HepG2 (cell line): ENCODE results near the gene PLEKHH3. TPM values are rescaled to one million over a fixed set of nuclear protein-coding genes. Genes with fewer than 3 reads are reported as not detected.
A peak's percentile ranks its signal among the peaks of the same experiment; 100 is the strongest.

ENCODE experiments used
- FOXK1 ChIP-seq: sonication (generic); formaldehyde crosslinking; IDR thresholded peaks from 2 replicates; pipeline ENCODE4 v1.4.0; 2020; ENCODE audit warnings: low read depth, missing genetic modification reagents, borderline replicate concordance
- GABPB1 ChIP-seq: IDR thresholded peaks from 2 replicates; pipeline ENCODE4 v1.6.1; 2016; ENCODE audit warnings: mild to moderate bottlenecking, missing genetic modification reagents, moderate library complexity, missing compliant biosample characterization
- GPBP1L1 ChIP-seq: sonication (generic); formaldehyde crosslinking; IDR thresholded peaks from 2 replicates; pipeline ENCODE4 v1.5.0; 2020; ENCODE audit warnings: mild to moderate bottlenecking, missing genetic modification reagents
- PATZ1 ChIP-seq: sonication (generic); formaldehyde crosslinking; IDR thresholded peaks from 2 replicates; pipeline ENCODE4 v1.4.0; 2020; ENCODE audit warnings: missing genetic modification reagents
- SRF ChIP-seq: IDR thresholded peaks from 2 replicates; pipeline ENCODE4 v1.6.1; 2011; ENCODE audit warnings: mild to moderate bottlenecking, low read depth, low read length, moderate library complexity
- SYNCRIP ChIP-seq: fragments of 200-400 bp; formaldehyde crosslinking; IDR thresholded peaks from 2 replicates; pipeline ENCODE4 v1.6.1; 2018; ENCODE audit warnings: mild to moderate bottlenecking, low read depth, low read length; ENCODE audit not compliant: insufficient read depth
- TBX2 ChIP-seq: sonication (generic); formaldehyde crosslinking; IDR thresholded peaks from 2 replicates; pipeline ENCODE4 v1.5.0; 2020; ENCODE audit warnings: missing genetic modification reagents, mild to moderate bottlenecking, borderline replicate concordance
- ZNF44 ChIP-seq: sonication (generic); formaldehyde crosslinking; IDR thresholded peaks from 2 replicates; pipeline ENCODE4 v1.5.1; 2020; ENCODE audit warnings: mild to moderate bottlenecking, missing genetic modification reagents
- ZNF652 ChIP-seq: IDR thresholded peaks from 2 replicates; pipeline ENCODE4 v1.6.1; 2016; ENCODE audit warnings: low read depth, borderline replicate concordance
- ZNF687 ChIP-seq: sonication (generic); formaldehyde crosslinking; IDR thresholded peaks from 2 replicates; pipeline ENCODE4 v1.5.1; 2020; ENCODE audit warnings: mild to moderate bottlenecking, missing genetic modification reagents, moderate library complexity
- polyA plus RNA-seq, 8 experiments: library from polyadenylated mRNA; depleted of rRNA in 3 of 8; stranded (reverse) in 7 of 8; unstranded in 1 of 8; fragments of >200 nt; fragmentation: Illumina TruSeq in 4 of 8; extraction: Trizol in 4 of 8; gene quantifications; 2 replicates each; pipeline versions ENCODE4 v1.2.1 to v1.2.3, GENCODE V29; 2011 to 2016; ENCODE audit warnings: low read depth in 4 of 8, missing spikeins in 1 of 8, mixed read lengths in 1 of 8; ENCODE audit not compliant: insufficient read depth in 1 of 8
- total RNA-seq, 5 experiments: library from RNA; depleted of rRNA; stranded (reverse); fragments of >200 nt; fragmentation: Illumina TruSeq; extraction: Trizol; gene quantifications; 2 replicates each; pipeline ENCODE4 v1.2.3, GENCODE V29; 2016; ENCODE audit warnings: low read depth in 1 of 5
- TF ChIP-seq, protein P1 (sequence below): sonication (generic); formaldehyde crosslinking; IDR thresholded peaks from 2 replicates; pipeline ENCODE4 v1.5.1; 2020; ENCODE audit warnings: mild to moderate bottlenecking, missing genetic modification reagents, borderline replicate concordance
- TF ChIP-seq, protein P2 (sequence below): sonication (generic); formaldehyde crosslinking; IDR thresholded peaks from 2 replicates; pipeline ENCODE4 v1.5.1; 2020; ENCODE audit warnings: missing genetic modification reagents, mild to moderate bottlenecking, borderline replicate concordance

Gene PLEKHH3
- total and polyA plus RNA-seq, 2 of the 13 experiments (the other 11 are each of a cell fraction or from before 2014, with no cell fraction given), result 6.0 to 19.9 TPM

DNA sequence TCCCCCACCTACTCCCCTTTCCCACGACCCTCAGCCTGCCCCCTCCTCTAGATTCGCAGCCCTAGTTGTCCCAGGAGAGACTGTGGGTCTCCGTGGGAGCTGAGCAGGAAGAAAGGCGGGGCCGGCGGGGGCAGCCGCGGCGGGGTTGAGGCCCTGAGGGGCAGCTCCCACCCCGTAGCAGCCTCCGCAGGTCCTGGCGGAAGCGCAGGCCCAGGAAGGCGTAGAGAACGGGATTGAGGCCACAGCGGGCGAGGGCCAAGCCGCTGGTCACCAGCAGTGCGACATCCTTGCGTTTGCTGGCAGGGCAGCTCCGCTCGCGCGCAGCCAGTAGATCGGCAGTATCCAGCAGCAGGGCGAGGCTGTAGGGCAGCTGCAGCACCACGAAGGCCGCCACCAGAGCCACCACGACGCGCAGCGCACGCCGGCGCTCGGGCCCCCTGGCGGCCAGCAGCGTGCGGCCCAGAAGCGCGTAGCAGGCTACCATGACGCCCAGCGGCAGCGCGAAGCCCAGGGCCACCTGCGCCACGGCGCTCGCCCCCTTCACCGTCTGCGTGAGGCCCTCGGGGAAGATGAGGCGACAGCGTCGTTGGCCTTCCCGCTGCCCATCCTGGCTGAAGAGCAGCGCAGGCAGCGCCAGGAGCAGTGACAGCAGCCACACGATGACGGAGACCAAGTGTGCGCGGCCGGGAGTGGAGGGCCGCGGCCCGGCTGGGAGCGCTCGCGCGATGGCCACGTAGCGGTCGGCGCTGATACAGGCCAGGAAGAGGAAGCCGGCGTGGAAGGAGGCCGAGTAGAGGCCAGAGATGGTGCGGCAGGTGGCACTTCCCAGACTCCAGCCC lies 2.9 kb upstream of the PLEKHH3 start (continued):
- TF ChIP-seq ZNF687 (CRISPR knock-in tag), result peak; percentile 43; the same call in 1 of the 2 replicates
- no peak for TF ChIP-seq ZNF652 (CRISPR knock-in tag)
- TF ChIP-seq PATZ1 (CRISPR knock-in tag), result no peak
- no peak for TF ChIP-seq GABPB1 (CRISPR knock-in tag)
- no peak for TF ChIP-seq SRF
- TF ChIP-seq FOXK1 (CRISPR knock-in tag), result no peak
- no peak for TF ChIP-seq SYNCRIP
- no peak for TF ChIP-seq GPBP1L1
- no peak for TF ChIP-seq ZNF44 (CRISPR knock-in tag)
- TF ChIP-seq, protein P1, sequence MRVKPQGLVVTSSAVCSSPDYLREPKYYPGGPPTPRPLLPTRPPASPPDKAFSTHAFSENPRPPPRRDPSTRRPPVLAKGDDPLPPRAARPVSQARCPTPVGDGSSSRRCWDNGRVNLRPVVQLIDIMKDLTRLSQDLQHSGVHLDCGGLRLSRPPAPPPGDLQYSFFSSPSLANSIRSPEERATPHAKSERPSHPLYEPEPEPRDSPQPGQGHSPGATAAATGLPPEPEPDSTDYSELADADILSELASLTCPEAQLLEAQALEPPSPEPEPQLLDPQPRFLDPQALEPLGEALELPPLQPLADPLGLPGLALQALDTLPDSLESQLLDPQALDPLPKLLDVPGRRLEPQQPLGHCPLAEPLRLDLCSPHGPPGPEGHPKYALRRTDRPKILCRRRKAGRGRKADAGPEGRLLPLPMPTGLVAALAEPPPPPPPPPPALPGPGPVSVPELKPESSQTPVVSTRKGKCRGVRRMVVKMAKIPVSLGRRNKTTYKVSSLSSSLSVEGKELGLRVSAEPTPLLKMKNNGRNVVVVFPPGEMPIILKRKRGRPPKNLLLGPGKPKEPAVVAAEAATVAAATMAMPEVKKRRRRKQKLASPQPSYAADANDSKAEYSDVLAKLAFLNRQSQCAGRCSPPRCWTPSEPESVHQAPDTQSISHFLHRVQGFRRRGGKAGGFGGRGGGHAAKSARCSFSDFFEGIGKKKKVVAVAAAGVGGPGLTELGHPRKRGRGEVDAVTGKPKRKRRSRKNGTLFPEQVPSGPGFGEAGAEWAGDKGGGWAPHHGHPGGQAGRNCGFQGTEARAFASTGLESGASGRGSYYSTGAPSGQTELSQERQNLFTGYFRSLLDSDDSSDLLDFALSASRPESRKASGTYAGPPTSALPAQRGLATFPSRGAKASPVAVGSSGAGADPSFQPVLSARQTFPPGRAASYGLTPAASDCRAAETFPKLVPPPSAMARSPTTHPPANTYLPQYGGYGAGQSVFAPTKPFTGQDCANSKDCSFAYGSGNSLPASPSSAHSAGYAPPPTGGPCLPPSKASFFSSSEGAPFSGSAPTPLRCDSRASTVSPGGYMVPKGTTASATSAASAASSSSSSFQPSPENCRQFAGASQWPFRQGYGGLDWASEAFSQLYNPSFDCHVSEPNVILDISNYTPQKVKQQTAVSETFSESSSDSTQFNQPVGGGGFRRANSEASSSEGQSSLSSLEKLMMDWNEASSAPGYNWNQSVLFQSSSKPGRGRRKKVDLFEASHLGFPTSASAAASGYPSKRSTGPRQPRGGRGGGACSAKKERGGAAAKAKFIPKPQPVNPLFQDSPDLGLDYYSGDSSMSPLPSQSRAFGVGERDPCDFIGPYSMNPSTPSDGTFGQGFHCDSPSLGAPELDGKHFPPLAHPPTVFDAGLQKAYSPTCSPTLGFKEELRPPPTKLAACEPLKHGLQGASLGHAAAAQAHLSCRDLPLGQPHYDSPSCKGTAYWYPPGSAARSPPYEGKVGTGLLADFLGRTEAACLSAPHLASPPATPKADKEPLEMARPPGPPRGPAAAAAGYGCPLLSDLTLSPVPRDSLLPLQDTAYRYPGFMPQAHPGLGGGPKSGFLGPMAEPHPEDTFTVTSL (CRISPR knock-in tag), result no peak
- TF ChIP-seq, protein P2, sequence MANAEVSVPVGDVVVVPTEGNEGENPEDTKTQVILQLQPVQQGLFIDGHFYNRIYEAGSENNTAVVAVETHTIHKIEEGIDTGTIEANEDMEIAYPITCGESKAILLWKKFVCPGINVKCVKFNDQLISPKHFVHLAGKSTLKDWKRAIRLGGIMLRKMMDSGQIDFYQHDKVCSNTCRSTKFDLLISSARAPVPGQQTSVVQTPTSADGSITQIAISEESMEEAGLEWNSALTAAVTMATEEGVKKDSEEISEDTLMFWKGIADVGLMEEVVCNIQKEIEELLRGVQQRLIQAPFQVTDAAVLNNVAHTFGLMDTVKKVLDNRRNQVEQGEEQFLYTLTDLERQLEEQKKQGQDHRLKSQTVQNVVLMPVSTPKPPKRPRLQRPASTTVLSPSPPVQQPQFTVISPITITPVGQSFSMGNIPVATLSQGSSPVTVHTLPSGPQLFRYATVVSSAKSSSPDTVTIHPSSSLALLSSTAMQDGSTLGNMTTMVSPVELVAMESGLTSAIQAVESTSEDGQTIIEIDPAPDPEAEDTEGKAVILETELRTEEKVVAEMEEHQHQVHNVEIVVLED (CRISPR knock-in tag), result no peak
- TF ChIP-seq TBX2 (CRISPR knock-in tag), result no peak
